Endothelial cell of umbilical vein (primary cell): Measurements from ENCODE around the gene TGFBR3. TPM values are rescaled to one million over a fixed set of nuclear protein-coding genes. Genes with fewer than 3 reads are reported as not detected.

ENCODE experiments used
- BruUV-seq: library from RNA; stranded (reverse); fragments of 400-500 nt; replicated peaks from 2 replicates; lab custom pipeline; 2021; lab: Mats Ljungman, UMichigan
- CTCF ChIA-PET: fragments of 300-600, 350-600 bp; sonication (Branson Sonifier 250); formaldehyde crosslinking; loops from one replicate; lab custom pipeline; 2021; ENCODE audit warnings: antibody characterized with exemption, inconsistent platforms; lab: Charles Lee
- POLR2A ChIA-PET: fragments of 300-600, 350-600 bp; sonication (Branson Sonifier 250); formaldehyde crosslinking; loops from one replicate; lab custom pipeline; 2021; ENCODE audit warnings: antibody characterized with exemption, inconsistent platforms; lab: Charles Lee
- DNase-seq: peaks from one replicate; pipeline ENCODE4 v3.0.0-alpha.2; 2011; ENCODE audit warnings: low read depth, low spot score
- FAIRE-seq: peaks from 2 replicates; lab custom pipeline; 2011; peaks lifted over from hg19 to GRCh38; lab: Jason Lieb, UNC
- H2AFZ ChIP-seq: 2 replicates; pipeline ENCODE4 v1.6.0; 2012; ENCODE audit warnings: low read depth, low read length, control low read depth, inconsistent platforms
- H3K27ac ChIP-seq: 2 replicates; pipeline ENCODE4 v1.5.1; 2011; ENCODE audit warnings: low read depth, mild to moderate bottlenecking, control low read depth, low read length, moderate library complexity; ENCODE audit not compliant: insufficient read depth
- H3K27me3 ChIP-seq, 2 experiments: 2 replicates each; pipeline versions ENCODE4 v1.6.0 to v1.6.1; 2011; ENCODE audit warnings: low read length in 2 of 2, mixed read lengths in 1 of 2; ENCODE audit not compliant: control insufficient read depth in 2 of 2, insufficient read depth in 2 of 2
- H3K36me3 ChIP-seq, 2 experiments: 2 replicates in 1 of 2; 3 replicates in 1 of 2; pipeline ENCODE4 v1.5.1; 2011; ENCODE audit warnings: low read length in 2 of 2, mild to moderate bottlenecking in 1 of 2, moderate library complexity in 1 of 2; ENCODE audit not compliant: control insufficient read depth in 2 of 2, insufficient read depth in 2 of 2; ENCODE audit errors: extremely low read depth in 1 of 2
- H3K4me1 ChIP-seq: 3 replicates; pipeline ENCODE4 v1.5.1; 2011; ENCODE audit warnings: mild to moderate bottlenecking, low read length; ENCODE audit not compliant: control insufficient read depth, insufficient read depth; ENCODE audit errors: extremely low read depth
- H3K4me2 ChIP-seq: 2 replicates; pipeline ENCODE4 v1.6.1; 2011; ENCODE audit warnings: low read length, control low read depth, mixed read lengths; ENCODE audit not compliant: insufficient read depth
- H3K4me3 ChIP-seq, 3 experiments: fragments of 200-600 bp in 1 of 3; sonication (generic), shearing (Covaris generic) in 1 of 3; replicated peaks in 1 of 3; 2 replicates each; pipeline ENCODE4 v1.5.1; 2011 to 2016; ENCODE audit warnings: control low read depth in 3 of 3, low read length in 3 of 3, mild to moderate bottlenecking in 2 of 3, inconsistent platforms in 1 of 3, low read depth in 1 of 3, moderate library complexity in 1 of 3; ENCODE audit not compliant: insufficient read depth in 1 of 3
- H3K79me2 ChIP-seq: 2 replicates; pipeline ENCODE4 v1.6.0; 2012; ENCODE audit warnings: low read length, inconsistent platforms; ENCODE audit not compliant: control insufficient read depth, insufficient read depth
- H3K9ac ChIP-seq: replicated peaks from 2 replicates; pipeline ENCODE3; 2011; ENCODE audit warnings: low read length, control low read depth; ENCODE audit not compliant: insufficient read depth; ENCODE audit errors: extremely low read depth
- H3K9me1 ChIP-seq: replicated peaks from 3 replicates; pipeline ENCODE4 v1.6.0; 2011; ENCODE audit warnings: mild to moderate bottlenecking, low read length; ENCODE audit not compliant: control insufficient read depth, insufficient read depth; ENCODE audit errors: extremely low read depth
- H3K9me3 ChIP-seq: replicated peaks from 2 replicates; pipeline ENCODE4 v1.5.1; 2012; ENCODE audit warnings: low read length, inconsistent platforms; ENCODE audit not compliant: control insufficient read depth, insufficient read depth
- H4K20me1 ChIP-seq: replicated peaks from 2 replicates; pipeline ENCODE3; 2011; ENCODE audit warnings: mild to moderate bottlenecking, low read length; ENCODE audit not compliant: control insufficient read depth, insufficient read depth; ENCODE audit errors: extremely low read depth
- FOS ChIP-seq: IDR thresholded peaks from 2 replicates; pipeline ENCODE4 v1.6.1; 2011; ENCODE audit warnings: mild to moderate bottlenecking, low read length, moderate library complexity, borderline replicate concordance; ENCODE audit not compliant: insufficient read depth
- MYC ChIP-seq: IDR thresholded peaks from one replicate; pipeline ENCODE4 v1.6.1; 2011; ENCODE audit warnings: mild to moderate bottlenecking, low read depth, low read length
- POLR2A ChIP-seq: IDR thresholded peaks from 2 replicates; pipeline ENCODE4 v1.6.1; 2012; ENCODE audit warnings: low read depth, mild to moderate bottlenecking, control low read depth, low read length
- dilution Hi-C: fragments of 300-500 bp; cut with MboI; formaldehyde crosslinking; loops from one replicate; pipeline ENCODE4 v1.15.0; 2019; ENCODE audit warnings: low sequenced_read_pairs; ENCODE audit not compliant: extremely low pct_ligation_motif_present
- intact Hi-C: fragments of 100-400 bp; cut with micrococcal nuclease; formaldehyde crosslinking; loops from one replicate; pipeline ENCODE4 v1.10.0; 2022
- polyA plus RNA-seq, 4 experiments: library from polyadenylated mRNA; depleted of rRNA in 3 of 4; stranded (reverse) in 3 of 4; unstranded in 1 of 4; fragments of >200 nt; gene quantifications; 2 replicates each; pipeline versions ENCODE4 v1.2.1 to v1.2.3, GENCODE V29; 2011 to 2012; ENCODE audit warnings: missing spikeins in 1 of 4
- total RNA-seq: library from RNA; stranded (reverse); gene quantifications from 2 replicates; pipeline ENCODE4 v1.2.3, GENCODE V29; 2021
- TF ChIP-seq, protein P1 (sequence below), 2 donors: IDR thresholded peaks; 1 replicate in 1 of 2; 2 replicates in 1 of 2; pipeline ENCODE4 v1.5.1; 2011; ENCODE audit warnings: low read length in 2 of 2, mild to moderate bottlenecking in 2 of 2, moderate library complexity in 2 of 2, control low read depth in 1 of 2, inconsistent platforms in 1 of 2, low read depth in 1 of 2; ENCODE audit not compliant: insufficient read depth in 1 of 2; ENCODE audit errors: extremely low read depth in 1 of 2
- TF ChIP-seq, protein P2 (sequence below): IDR thresholded peaks from 2 replicates; pipeline ENCODE4 v1.6.1; 2011; ENCODE audit not compliant: insufficient read depth, insufficient read length

TGFBR3 gene
- total and polyA plus RNA-seq, 2 donors (not counting 3 experiments of a cell fraction or from before 2014, with no cell fraction given) = 8.0 to 13.4 TPM

DNA sequence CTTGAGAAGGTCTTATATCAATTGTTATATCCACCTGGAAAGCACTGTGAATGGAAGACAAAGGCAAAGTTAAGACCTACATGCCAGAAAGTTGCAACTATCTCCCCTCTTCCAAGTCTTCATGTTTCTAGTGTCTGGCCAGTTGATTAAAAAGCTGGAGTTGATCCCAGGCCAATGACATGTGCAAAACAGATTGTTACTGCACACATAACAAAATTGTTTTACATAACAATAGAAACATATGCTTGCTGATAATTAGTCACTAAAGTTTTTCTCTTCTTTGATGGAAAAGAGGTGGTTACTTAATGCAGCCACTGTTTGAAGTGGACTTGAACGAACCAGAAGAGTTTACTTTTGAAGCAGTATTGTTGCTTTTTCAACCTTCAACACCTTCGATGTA lies 158.2 kb downstream of the TGFBR3 start:
- peaks cover 26% of the 10 kb centered on the region for H3K4me1 ChIP-seq
- no peak overlapping the region for H2AFZ ChIP-seq
- BruUV-seq = no TSS peak
- ChIA-PET POLR2A (no interaction called here), CTCF (interaction anchor here (0.8 to 0.9 kb wide), 2 partner anchors 21 to 139 kb away, joined by 3 read pairs; no protein-coding TSS in a partner anchor)
- dilution Hi-C loops = no loop called here
- DNase-seq (peak; percentile 23), FAIRE-seq (no peak)
- TF ChIP-seq, protein P1, sequence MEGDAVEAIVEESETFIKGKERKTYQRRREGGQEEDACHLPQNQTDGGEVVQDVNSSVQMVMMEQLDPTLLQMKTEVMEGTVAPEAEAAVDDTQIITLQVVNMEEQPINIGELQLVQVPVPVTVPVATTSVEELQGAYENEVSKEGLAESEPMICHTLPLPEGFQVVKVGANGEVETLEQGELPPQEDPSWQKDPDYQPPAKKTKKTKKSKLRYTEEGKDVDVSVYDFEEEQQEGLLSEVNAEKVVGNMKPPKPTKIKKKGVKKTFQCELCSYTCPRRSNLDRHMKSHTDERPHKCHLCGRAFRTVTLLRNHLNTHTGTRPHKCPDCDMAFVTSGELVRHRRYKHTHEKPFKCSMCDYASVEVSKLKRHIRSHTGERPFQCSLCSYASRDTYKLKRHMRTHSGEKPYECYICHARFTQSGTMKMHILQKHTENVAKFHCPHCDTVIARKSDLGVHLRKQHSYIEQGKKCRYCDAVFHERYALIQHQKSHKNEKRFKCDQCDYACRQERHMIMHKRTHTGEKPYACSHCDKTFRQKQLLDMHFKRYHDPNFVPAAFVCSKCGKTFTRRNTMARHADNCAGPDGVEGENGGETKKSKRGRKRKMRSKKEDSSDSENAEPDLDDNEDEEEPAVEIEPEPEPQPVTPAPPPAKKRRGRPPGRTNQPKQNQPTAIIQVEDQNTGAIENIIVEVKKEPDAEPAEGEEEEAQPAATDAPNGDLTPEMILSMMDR (IDR thresholded peaks at IDR 0.05; ENCODE audit: extremely low read depth in 1 of 2, insufficient read depth in 1 of 2, low read depth in 1 of 2, low read length in 2 of 2) = no peak
- TF ChIP-seq POLR2A (no peak), MYC (no peak), FOS (no peak)
- TF ChIP-seq, protein P2, sequence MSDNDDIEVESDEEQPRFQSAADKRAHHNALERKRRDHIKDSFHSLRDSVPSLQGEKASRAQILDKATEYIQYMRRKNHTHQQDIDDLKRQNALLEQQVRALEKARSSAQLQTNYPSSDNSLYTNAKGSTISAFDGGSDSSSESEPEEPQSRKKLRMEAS = no peak
- H3K79me2 ChIP-seq = no peaks in the 10 kb centered on the region
- H3K4me3 ChIP-seq = no peak overlapping the region
- H3K9me1 ChIP-seq = no peaks in the 10 kb centered on the region
- no peaks in the 10 kb centered on the region for H4K20me1 ChIP-seq
- H3K27ac ChIP-seq = no peak overlapping the region
- no peaks in the 10 kb centered on the region for H3K36me3 ChIP-seq
- no peaks in the 10 kb centered on the region for H3K27me3 ChIP-seq
- intact Hi-C loops = no loop called here
- no peak overlapping the region for H3K4me2 ChIP-seq
- no peak overlapping the region for H3K9ac ChIP-seq
- H3K9me3 ChIP-seq = no peaks in the 10 kb centered on the region
